VCaP (cell line): ENCODE data around the gene ARFGEF2.
A peak's percentile ranks its signal among the peaks of the same experiment; 100 is the strongest.

Source experiments
- H3K27ac ChIP-seq: fragments of 450-650 bp; 2 replicates; pipeline ENCODE4 v1.5.1; 2017
- TF ChIP-seq, protein P1 (sequence below): fragments of 450-650 bp; conservative IDR thresholded peaks from 2 replicates; pipeline ENCODE4 v1.5.1; 2017; ENCODE audit warnings: mild to moderate bottlenecking, moderate library complexity

ARFGEF2 gene

DNA sequence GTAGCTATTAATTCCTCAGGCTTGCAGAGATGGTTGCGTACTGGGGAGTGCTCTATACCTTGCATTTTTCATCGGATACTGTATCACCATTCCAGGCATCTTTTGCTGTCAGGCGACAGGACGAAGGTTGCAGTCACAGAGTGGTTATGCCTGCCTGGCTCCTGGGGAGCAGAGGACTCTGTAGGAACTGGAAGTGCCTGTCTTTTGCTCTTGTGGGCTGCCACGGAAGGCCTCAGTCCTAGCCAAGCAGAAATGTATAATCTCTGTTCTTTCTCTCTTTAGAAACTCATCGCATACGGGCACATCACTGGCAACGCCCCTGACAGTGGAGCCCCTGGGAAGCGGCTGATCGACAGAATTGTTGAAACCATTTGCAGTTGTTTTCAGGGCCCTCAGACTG is 29.5 kb downstream of the ARFGEF2 start:
- H3K27ac ChIP-seq = peak overlapping the region; percentile 29

DNA sequence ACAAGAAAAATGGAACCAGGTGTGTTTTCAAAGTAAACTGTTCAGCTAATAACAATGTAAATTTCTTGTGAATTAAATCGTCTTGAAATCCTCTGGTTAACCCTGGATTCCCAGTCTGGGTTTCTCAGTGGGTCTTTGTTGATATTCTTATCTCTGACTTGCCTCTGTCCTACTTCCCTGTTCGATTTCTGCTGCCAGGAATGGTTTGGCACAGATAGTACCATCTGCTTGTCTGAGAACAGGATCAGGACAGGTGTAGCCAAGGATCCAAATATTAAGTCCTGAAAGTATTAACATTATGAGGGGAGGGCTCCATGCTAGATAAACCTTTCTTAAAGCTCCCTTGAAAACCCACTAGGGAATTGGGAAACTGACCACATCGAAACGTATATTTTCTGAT is 30.1 kb downstream of the ARFGEF2 start:
- TF ChIP-seq, protein P1, sequence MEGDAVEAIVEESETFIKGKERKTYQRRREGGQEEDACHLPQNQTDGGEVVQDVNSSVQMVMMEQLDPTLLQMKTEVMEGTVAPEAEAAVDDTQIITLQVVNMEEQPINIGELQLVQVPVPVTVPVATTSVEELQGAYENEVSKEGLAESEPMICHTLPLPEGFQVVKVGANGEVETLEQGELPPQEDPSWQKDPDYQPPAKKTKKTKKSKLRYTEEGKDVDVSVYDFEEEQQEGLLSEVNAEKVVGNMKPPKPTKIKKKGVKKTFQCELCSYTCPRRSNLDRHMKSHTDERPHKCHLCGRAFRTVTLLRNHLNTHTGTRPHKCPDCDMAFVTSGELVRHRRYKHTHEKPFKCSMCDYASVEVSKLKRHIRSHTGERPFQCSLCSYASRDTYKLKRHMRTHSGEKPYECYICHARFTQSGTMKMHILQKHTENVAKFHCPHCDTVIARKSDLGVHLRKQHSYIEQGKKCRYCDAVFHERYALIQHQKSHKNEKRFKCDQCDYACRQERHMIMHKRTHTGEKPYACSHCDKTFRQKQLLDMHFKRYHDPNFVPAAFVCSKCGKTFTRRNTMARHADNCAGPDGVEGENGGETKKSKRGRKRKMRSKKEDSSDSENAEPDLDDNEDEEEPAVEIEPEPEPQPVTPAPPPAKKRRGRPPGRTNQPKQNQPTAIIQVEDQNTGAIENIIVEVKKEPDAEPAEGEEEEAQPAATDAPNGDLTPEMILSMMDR = no peak

More for the DNA sequence above, 29.5 kb downstream of the ARFGEF2 start:
- TF ChIP-seq, protein P1 = no peak

DNA sequence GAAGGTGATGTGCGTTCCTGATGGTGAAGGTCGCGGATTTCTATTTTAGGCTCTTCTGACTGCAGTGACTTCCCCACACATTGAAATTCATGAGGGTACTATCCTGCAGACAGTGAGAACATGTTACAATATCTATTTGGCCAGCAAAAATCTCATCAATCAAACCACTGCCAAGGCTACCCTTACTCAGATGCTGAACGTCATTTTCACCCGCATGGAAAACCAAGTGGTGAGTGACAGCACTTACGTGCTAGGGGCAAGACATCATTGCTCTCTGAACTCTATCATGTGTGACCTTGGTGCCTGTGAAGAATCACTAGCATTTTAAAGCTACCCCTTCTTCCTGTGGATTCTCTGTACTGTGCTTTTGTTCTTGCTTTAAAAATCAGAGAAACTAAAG is 31.1 kb downstream of the ARFGEF2 start:
- TF ChIP-seq, protein P1 = no peak
- no peak overlapping the region for H3K27ac ChIP-seq

More for the DNA sequence above, 30.1 kb downstream of the ARFGEF2 start:
- peak overlapping the region; percentile 29 for H3K27ac ChIP-seq

DNA sequence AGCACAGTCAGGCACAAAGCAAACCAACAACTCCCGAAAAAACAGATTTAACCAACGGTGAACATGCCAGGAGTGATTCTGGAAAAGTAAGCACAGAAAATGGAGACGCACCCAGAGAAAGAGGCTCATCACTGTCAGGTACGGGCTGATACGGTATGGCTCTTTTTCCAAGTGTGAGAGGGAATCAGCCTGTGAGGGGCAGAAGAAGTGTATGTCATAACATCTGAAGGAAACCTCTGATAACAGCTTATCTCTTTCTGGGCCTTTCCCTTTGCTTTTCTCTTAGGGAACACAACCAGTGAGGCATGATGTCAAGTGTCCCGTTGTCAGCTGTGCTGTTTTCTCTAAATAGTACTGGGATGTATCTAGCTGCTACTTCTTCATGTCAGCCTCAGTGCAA is 32.1 kb downstream of the ARFGEF2 start:
- TF ChIP-seq, protein P1 = no peak

DNA sequence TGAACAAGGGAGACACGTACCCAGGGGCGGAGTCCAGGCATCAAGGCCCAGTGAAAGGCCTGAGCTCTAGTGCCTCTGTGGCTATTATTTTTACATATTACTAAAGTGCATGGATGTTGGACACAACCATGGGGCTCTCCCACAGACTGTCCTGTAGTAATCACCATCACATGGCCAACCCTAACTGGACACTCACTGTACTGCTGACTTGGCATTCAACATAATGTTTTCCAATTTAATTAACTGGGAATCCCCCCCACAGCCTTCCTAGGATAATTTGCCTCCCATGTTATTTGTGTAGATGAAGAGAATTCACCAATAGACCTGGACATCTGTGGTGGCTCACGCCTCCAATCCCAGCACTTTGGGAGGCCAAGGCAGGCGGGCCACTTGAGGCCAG is 34.5 kb downstream of the ARFGEF2 start:
- no peak overlapping the region for H3K27ac ChIP-seq
- TF ChIP-seq, protein P1 = no peak

More for the DNA sequence above, 32.1 kb downstream of the ARFGEF2 start:
- H3K27ac ChIP-seq = no peak overlapping the region

DNA sequence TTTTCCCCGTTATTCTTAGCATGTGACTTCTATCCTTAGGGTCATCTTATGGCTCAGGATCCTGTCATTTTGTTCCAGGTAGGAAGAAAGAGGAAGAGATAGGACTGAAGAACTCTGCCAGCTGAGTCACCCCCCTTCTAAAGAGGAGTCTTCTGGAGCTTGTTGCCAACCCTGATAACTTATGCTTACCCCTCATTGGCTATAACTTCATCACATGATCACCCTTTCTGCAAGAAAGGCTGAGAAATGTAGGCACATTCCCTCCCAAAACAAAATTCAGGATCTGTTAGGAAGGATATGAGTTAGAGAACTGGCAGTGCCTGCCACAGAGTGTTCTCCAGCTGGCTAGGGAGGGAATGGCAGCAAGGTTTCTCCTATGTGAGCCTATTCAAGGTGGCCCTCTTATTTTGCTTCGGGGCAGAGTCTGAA is 35.6 kb downstream of the ARFGEF2 start:
- TF ChIP-seq, protein P1 = no peak
- no peak overlapping the region for H3K27ac ChIP-seq

DNA sequence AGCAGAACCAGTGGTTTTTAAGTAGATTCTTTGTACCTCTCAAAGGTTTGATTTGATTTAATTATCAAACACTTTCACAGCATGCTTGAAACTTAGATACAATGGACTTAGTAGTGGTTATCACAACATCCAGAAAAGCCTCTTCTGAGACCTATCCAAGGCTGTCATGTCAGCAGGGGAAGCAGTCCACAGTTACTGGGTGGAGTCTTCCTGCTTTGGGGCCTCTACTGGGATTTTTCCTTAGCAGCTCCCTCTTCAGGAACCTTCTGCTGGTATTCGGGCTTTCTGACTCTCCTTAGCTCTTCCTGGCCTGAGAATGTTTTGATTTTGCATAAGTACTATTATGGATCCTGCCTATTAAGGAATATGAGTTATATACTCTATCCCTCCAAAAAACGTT is 36.0 kb downstream of the ARFGEF2 start:
- TF ChIP-seq, protein P1 = no peak

More for the DNA sequence above, 36.0 kb downstream of the ARFGEF2 start:
- H3K27ac ChIP-seq = no peak overlapping the region
